HG02588 (cell line): ENCODE results near the gene DYNLL1.

Experiments
- ATAC-seq: cut with Tn5 transposase; IDR thresholded peaks from one replicate; pipeline ENCODE4 v1.9.1; 2021; ENCODE audit warnings: mild to moderate bottlenecking, moderate library complexity; ENCODE audit not compliant: unreplicated experiment

Gene DYNLL1

DNA sequence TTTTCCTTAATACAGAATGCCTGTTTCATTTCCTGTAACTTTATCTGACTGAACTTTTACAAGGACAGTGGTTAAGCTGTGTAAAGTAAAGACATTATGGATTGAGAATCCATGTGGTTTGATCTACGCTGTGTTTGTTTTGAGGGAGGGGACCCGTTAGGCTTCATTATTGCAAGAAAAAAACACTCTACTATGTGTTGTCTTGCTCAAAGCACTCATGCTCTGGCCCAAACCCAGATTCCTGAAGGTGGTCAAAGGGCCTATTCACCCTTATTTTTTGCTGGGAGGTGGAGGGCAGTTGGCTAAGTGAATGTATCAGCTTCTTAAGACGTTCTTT, 50.1 kb downstream of the DYNLL1 start:
- no peak for ATAC-seq
